ENCODE results near the gene GRIA4.

The GRIA4 gene

GRCh38 chr11:105609832-105610781, at the start of gene GRIA4:
Gene GRIA4, plus strand, starts transcription at chr11:105610073. Its CDS starts 925 bp downstream, at chr11:105610998.
- DNase-seq = no peak

- DNase-seq = peak; percentile 10
Observed at GRCh38 chr11:105573091-105573490, 36.8 kb upstream of the GRIA4 start.

- DNase-seq = no peak
Observed at GRCh38 chr11:105574974-105575373, 34.9 kb upstream of the GRIA4 start.

- DNase-seq = peak; percentile 16
Observed at GRCh38 chr11:105577641-105578040, 32.2 kb upstream of the GRIA4 start.

GRCh38 chr11:105579111-105579510, 30.8 kb upstream of the GRIA4 start:
- DNase-seq = no peak

GRCh38 chr11:105582497-105582896, 27.4 kb upstream of the GRIA4 start:
- DNase-seq = peak; percentile 18

GRCh38 chr11:105588001-105588400, 21.9 kb upstream of the GRIA4 start:
- DNase-seq = peak; percentile 66

GRCh38 chr11:105589346-105589745, 20.5 kb upstream of the GRIA4 start:
- DNase-seq = no peak

- DNase-seq = no peak
Observed at GRCh38 chr11:105592035-105592434, 17.8 kb upstream of the GRIA4 start.

GRCh38 chr11:105598371-105598770, 11.5 kb upstream of the GRIA4 start:
- DNase-seq = no peak

GRCh38 chr11:105603156-105603555, 6.7 kb upstream of the GRIA4 start:
- no peak for DNase-seq

- DNase-seq = peak; percentile 12
Observed at GRCh38 chr11:105609341-105609781, 512 bp upstream of the GRIA4 start.

- DNase-seq = no peak
Observed at GRCh38 chr11:105610871-105611571, 1.1 kb downstream of the GRIA4 start.

GRCh38 chr11:105611572-105612441, 1.9 kb downstream of the GRIA4 start:
- no peak for DNase-seq

GRCh38 chr11:105612771-105613170, 2.9 kb downstream of the GRIA4 start:
- no peak for DNase-seq

GRCh38 chr11:105613183-105613582, 3.3 kb downstream of the GRIA4 start:
- no peak for DNase-seq

GRCh38 chr11:105618343-105618955, 8.6 kb downstream of the GRIA4 start:
- no peak for DNase-seq

GRCh38 chr11:105619556-105619955, 9.7 kb downstream of the GRIA4 start:
- no peak for DNase-seq

GRCh38 chr11:105622016-105622415, 12.1 kb downstream of the GRIA4 start:
- no peak for DNase-seq

- DNase-seq = no peak
Observed at GRCh38 chr11:105632316-105632715, 22.4 kb downstream of the GRIA4 start.

GRCh38 chr11:105635466-105635865, 25.6 kb downstream of the GRIA4 start:
- no peak for DNase-seq

GRCh38 chr11:105636496-105636895, 26.6 kb downstream of the GRIA4 start:
- DNase-seq = no peak

All from NCI-H226 (cell line).